GM12873 (cell line): ENCODE measurements around the gene CLIC6.

ENCODE experiments used
- TF ChIP-seq, protein P1 (sequence below): IDR thresholded peaks from 2 replicates; pipeline ENCODE4 v1.5.1; 2012; ENCODE audit warnings: low read depth, mild to moderate bottlenecking, moderate library complexity, low read length, control low read depth; ENCODE audit not compliant: insufficient read depth; ENCODE audit errors: missing control alignments

CLIC6 gene

DNA sequence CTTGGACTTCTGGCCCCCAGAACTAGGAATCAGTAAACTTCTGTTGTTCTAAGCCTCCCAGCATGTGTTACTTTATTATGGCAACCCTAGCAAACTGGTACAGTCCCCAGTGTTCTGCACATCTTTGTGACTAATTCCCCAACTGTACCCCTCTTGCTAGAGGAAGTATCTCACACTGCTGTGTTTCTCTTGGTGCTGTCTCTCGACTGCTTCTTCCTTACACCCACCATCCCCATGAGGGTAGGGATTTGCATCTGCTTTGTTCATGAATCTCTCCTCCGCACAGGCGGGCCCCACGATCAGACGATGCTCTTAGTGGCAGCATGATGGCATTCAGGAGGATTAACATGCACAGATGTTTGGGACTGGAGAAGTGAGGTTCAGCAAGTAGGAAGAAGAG is 46.7 kb downstream of the CLIC6 start:
- TF ChIP-seq, protein P1, sequence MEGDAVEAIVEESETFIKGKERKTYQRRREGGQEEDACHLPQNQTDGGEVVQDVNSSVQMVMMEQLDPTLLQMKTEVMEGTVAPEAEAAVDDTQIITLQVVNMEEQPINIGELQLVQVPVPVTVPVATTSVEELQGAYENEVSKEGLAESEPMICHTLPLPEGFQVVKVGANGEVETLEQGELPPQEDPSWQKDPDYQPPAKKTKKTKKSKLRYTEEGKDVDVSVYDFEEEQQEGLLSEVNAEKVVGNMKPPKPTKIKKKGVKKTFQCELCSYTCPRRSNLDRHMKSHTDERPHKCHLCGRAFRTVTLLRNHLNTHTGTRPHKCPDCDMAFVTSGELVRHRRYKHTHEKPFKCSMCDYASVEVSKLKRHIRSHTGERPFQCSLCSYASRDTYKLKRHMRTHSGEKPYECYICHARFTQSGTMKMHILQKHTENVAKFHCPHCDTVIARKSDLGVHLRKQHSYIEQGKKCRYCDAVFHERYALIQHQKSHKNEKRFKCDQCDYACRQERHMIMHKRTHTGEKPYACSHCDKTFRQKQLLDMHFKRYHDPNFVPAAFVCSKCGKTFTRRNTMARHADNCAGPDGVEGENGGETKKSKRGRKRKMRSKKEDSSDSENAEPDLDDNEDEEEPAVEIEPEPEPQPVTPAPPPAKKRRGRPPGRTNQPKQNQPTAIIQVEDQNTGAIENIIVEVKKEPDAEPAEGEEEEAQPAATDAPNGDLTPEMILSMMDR, result no peak

DNA sequence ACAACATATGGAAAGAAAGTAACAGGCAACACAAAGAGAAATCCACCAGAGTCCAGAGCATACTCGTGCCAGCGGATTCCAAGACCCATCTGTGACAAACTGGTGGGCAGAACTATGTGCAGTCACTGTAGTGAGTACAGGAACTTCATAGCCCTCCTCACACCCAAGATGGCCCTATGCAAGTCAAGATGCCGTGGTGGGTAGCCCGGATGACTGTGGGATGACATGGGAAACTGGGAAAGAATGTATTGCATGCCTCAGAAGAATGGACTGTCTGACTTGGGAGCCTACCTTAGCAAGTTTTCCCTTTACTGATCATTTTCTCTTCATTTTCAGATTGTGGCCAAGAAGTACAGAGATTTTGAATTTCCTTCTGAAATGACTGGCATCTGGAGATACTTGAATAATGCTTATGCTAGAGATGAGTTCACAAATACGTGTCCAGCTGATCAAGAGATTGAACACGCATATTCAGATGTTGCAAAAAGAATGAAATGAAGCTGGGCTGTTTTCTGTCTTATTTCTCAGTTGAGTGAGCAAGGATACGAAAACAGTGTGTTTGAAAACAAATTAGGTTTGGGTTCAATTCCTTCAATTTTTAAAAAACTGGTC is 47.3 kb downstream of the CLIC6 start:
- TF ChIP-seq, protein P1, result no peak

DNA sequence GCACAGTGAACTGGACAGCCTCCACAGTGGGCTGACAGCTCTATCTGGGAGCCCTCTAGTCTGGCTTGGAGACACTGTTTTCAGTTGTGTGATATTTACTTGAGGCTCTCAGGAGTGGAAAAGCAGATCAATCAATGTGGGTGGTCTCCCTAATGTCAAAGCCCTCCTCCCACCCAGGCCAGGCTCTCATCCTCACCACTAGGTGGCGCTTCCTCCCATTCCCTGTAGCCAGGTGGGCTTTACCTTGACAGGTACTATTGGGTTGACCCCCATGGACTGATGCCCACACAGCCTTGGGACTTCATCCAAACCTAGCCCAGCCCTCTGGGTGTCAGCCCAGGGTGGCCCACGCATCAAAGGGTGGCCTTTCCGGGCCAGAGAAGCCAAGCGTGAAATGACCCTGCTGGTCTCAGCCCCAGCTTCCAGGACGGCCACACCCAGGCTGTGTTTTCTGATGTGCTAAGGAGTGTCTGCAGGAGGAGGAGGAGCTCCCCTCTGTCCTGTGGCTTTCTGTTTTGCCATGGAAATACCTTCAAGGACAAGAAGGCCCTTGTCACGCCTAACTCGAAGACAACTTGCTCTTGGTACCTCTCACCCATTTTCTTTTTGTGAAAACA is 54.0 kb downstream of the CLIC6 start:
- TF ChIP-seq, protein P1, result peak; percentile 92

DNA sequence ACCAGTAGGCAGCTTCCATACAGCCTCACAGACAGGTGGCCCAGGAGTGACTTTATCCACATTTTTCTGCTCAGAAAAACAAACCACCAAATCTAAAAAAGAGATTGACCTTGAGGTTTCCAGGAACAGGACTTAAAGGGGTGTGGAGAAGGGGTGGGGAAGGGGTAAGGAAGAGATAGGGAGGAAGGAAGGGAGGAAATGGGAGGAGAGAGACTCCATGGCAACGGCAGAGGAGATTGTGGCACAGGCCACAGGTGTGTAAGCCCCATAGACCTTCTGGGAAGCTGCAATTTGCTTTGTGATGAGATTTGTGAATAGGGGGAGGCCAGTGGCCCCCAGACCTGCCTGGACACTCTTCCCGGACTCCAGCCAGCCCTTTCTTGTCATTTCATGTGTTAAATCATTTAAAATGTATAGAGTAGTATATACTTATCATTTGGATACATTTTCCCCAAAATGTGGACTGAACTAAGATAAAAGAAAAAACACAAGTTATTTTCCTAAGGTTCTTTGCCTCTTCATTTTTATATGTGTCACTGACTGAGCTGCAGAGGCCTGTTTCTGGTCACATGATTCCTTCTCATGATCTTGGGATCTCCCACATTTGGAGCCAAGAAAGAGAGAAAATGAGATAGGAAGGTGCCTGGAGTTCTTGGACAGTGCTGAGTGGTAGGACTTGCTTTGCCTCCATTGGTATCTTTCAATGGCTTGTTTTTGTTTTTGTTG is 55.5 kb downstream of the CLIC6 start:
- TF ChIP-seq, protein P1, result no peak

DNA sequence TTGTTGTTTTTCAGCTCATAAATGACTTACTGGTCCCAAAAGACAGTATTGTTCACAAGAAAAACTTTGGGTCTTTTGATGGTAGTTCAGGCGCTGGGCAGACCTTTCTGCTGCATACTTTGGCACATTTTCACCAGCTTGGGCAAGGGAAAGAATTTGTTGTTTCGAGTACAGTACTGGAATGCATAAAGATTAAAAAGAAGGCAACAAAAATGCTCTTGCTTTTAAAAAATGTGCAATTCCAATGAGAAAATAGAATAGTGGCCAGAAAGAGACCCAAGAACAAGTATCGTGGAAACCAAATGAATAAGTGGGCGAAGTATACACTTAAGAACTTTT is 56.0 kb downstream of the CLIC6 start:
- TF ChIP-seq, protein P1, result no peak

DNA sequence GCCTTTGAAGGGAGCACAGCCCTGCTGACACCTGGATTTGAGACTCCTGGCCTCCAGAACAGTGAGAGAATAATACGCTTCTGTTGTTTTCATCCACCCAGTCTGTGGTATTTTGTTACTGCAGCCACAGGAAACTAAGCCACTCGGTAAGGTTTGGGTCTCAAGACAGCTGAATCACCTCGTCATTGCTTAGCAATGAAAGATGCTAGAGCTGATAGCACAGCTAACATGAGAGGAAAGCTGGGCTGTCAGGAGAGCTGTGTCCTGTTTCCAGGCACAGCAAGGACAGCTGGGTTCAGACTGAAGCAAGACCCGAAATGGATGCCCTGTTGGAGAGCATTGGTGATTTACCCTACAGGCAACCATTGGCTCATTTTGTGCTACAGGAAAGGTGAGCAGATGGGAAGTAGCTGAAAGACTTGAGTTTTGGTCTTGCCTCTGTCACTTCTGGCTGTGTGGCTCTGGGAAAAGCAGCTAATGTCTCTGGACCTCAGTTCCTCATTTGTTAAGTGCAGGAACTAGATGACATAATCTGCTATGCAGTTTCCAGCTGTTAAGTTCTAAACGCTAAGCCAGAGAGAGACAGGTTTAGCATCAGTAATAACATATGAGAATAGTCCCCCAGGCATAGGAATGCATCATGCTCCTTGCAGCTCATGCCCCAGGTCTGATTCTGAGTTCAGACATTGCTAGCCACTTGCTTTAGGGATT is 58.0 kb downstream of the CLIC6 start:
- TF ChIP-seq, protein P1, result no peak

DNA sequence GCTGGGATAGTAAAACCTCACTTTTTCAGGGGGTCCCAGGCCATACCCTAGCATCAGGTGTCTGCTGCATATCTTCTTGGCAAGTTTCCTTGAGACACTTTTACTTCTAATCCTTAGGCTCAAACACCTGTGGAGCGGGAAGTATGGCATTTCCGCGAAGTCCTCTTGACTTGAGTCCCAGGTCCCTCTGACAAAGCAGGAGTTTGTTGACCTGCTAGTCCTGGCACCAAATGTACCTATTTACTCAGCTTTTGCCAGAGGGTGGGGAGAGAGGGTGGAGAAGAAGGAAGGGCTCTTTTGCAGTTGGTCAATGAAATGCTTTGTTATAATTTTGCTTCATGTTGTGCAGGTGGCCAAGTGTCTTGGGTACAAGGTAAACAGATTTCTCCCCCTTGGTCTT is 59.7 kb downstream of the CLIC6 start:
- TF ChIP-seq, protein P1, result no peak
